ENCODE results near the gene IL25. TPM values are rescaled to one million over a fixed set of nuclear protein-coding genes. Genes with fewer than 3 reads are reported as not detected.

Gene IL25
- polyA plus RNA-seq, 1 donor (not counting 4 experiments of a cell fraction or from before 2014, with no cell fraction given): not detected

GRCh38 chr14:23348297-23348655 lies 24.3 kb upstream of the IL25 start:
- dilution Hi-C loops (cut with MboI; ENCODE audit: extremely low pct_ligation_motif_present, low sequenced_read_pairs): no loop called here
- FAIRE-seq: no peak

GRCh38 chr14:23349156-23349845 lies 23.3 kb upstream of the IL25 start:
- H3K4me1 ChIP-seq (ENCODE audit: control insufficient read depth, extremely low read depth, insufficient read depth, low read length): peaks cover 3% of the 10 kb centered on the region
- H4K20me1 ChIP-seq (ENCODE audit: control insufficient read depth, extremely low read depth, insufficient read depth, low read length): no peaks in the 10 kb centered on the region
- no peak overlapping the region for H2AFZ ChIP-seq (ENCODE audit: control insufficient read depth, low read length)
- H3K9me3 ChIP-seq (ENCODE audit: control insufficient read depth, low read depth, low read length): no peaks in the 10 kb centered on the region
- H3K4me2 ChIP-seq (ENCODE audit: control insufficient read depth, extremely low read depth, insufficient read depth, low read depth, low read length): no peak overlapping the region
- no peaks in the 10 kb centered on the region for H3K9me1 ChIP-seq (ENCODE audit: control insufficient read depth, extremely low read depth, insufficient read depth, low read length)
- peaks cover 22% of the 10 kb centered on the region for H3K27me3 ChIP-seq (ENCODE audit: control insufficient read depth, extremely low read depth, insufficient read depth, low read length)
- FAIRE-seq (no peak), DNase-seq (ENCODE audit: low read depth, low spot score) (no peak)
- no peaks in the 10 kb centered on the region for H3K36me3 ChIP-seq (ENCODE audit: control insufficient read depth in 2 of 2, extremely low read depth in 1 of 2, insufficient read depth in 2 of 2, low read length in 2 of 2)
- no peak overlapping the region for H3K4me3 ChIP-seq (ENCODE audit: control insufficient read depth in 2 of 3, extremely low read depth in 1 of 3, insufficient read depth in 2 of 3, low read depth in 1 of 3, low read length in 3 of 3)
- H3K9ac ChIP-seq (ENCODE audit: control insufficient read depth, extremely low read depth, insufficient read depth, low read length): no peak overlapping the region
- no peak for TF ChIP-seq EZH2 (IDR thresholded peaks at IDR 0.05; ENCODE audit: low read length)
- no peaks in the 10 kb centered on the region for H3K79me2 ChIP-seq (ENCODE audit: control insufficient read depth, insufficient read depth, low read length)
- no peak overlapping the region for H3K27ac ChIP-seq (ENCODE audit: control insufficient read depth, insufficient read depth, low read length)
- dilution Hi-C loops (cut with MboI; ENCODE audit: extremely low pct_ligation_motif_present, low sequenced_read_pairs): no loop called here

More at GRCh38 chr14:23348297-23348655, 24.3 kb upstream of the IL25 start:
- no peak for TF ChIP-seq CTCF (optimal IDR thresholded peaks at IDR 0.05 in 1 of 3, IDR thresholded peaks at IDR 0.05 in 1 of 3, conservative IDR thresholded peaks at IDR 0.05 in 1 of 3; ENCODE audit: extremely low read depth in 1 of 3, insufficient read depth in 2 of 3, low read length in 3 of 3)
- TF ChIP-seq EZH2 (IDR thresholded peaks at IDR 0.05; ENCODE audit: low read length): no peak
- no peak for DNase-seq (ENCODE audit: low read depth, low spot score)
- H3K36me3 ChIP-seq (ENCODE audit: control insufficient read depth in 2 of 2, extremely low read depth in 1 of 2, insufficient read depth in 2 of 2, low read length in 2 of 2): no peaks in the 10 kb centered on the region
- peaks cover 18% of the 10 kb centered on the region for H3K27me3 ChIP-seq (ENCODE audit: control insufficient read depth, extremely low read depth, insufficient read depth, low read length)
- H3K79me2 ChIP-seq (ENCODE audit: control insufficient read depth, insufficient read depth, low read length): no peaks in the 10 kb centered on the region
- no peaks in the 10 kb centered on the region for H3K9me3 ChIP-seq (ENCODE audit: control insufficient read depth, low read depth, low read length)
- no peaks in the 10 kb centered on the region for H3K9me1 ChIP-seq (ENCODE audit: control insufficient read depth, extremely low read depth, insufficient read depth, low read length)
- no peak overlapping the region for H3K9ac ChIP-seq (ENCODE audit: control insufficient read depth, extremely low read depth, insufficient read depth, low read length)
- H2AFZ ChIP-seq (ENCODE audit: control insufficient read depth, low read length): no peak overlapping the region
- no peaks in the 10 kb centered on the region for H4K20me1 ChIP-seq (ENCODE audit: control insufficient read depth, extremely low read depth, insufficient read depth, low read length)
- no peak overlapping the region for H3K4me3 ChIP-seq (ENCODE audit: control insufficient read depth in 2 of 3, extremely low read depth in 1 of 3, insufficient read depth in 2 of 3, low read depth in 1 of 3, low read length in 3 of 3)
- H3K4me2 ChIP-seq (ENCODE audit: control insufficient read depth, extremely low read depth, insufficient read depth, low read depth, low read length): no peak overlapping the region
- no peak overlapping the region for H3K27ac ChIP-seq (ENCODE audit: control insufficient read depth, insufficient read depth, low read length)
- H3K4me1 ChIP-seq (ENCODE audit: control insufficient read depth, extremely low read depth, insufficient read depth, low read length): peaks cover 3% of the 10 kb centered on the region
